CD8-positive, alpha-beta memory T cell (primary cell): Measurements from ENCODE around the gene CAMK2D. TPM values are rescaled to one million over a fixed set of nuclear protein-coding genes. Genes with fewer than 3 reads are reported as not detected.

Experiments
- CTCF ChIA-PET: fragments of 350-600 bp; sonication (Branson Sonifier 250); formaldehyde crosslinking; loops from one replicate; lab custom pipeline; 2021; ENCODE audit warnings: antibody characterized with exemption; lab: Charles Lee
- POLR2A ChIA-PET: fragments of 350-600 bp; sonication (Branson Sonifier 250); formaldehyde crosslinking; loops from one replicate; lab custom pipeline; 2021; ENCODE audit warnings: antibody characterized with exemption; lab: Charles Lee
- DNase-seq, 5 donors: peaks; one replicate each; pipeline versions ENCODE4 v3.0.0 to v3.0.0-alpha.2; 2020 to 2022; ENCODE audit warnings: mixed read lengths in 1 of 5
- H3K27ac ChIP-seq: one replicate; pipeline ENCODE4 v1.7.0; 2013; ENCODE audit warnings: low read depth, mild to moderate bottlenecking, low read length, moderate library complexity
- H3K27me3 ChIP-seq: 2 replicates; pipeline ENCODE4 v1.7.0; 2013; ENCODE audit warnings: low read length, mild to moderate bottlenecking; ENCODE audit not compliant: insufficient read depth, poor library complexity, severe bottlenecking
- H3K36me3 ChIP-seq: 2 replicates; pipeline ENCODE4 v1.7.0; 2013; ENCODE audit warnings: mild to moderate bottlenecking, low read length, moderate library complexity; ENCODE audit not compliant: insufficient read depth
- H3K4me1 ChIP-seq: 2 replicates; pipeline ENCODE4 v1.7.0; 2013; ENCODE audit warnings: mild to moderate bottlenecking, low read length, moderate library complexity; ENCODE audit not compliant: insufficient read depth
- H3K4me3 ChIP-seq: 2 replicates; pipeline ENCODE4 v1.7.0; 2013; ENCODE audit warnings: mild to moderate bottlenecking, low read length
- H3K9me3 ChIP-seq: 2 replicates; pipeline ENCODE4 v1.7.0; 2013; ENCODE audit warnings: mild to moderate bottlenecking, low read length
- H3K27ac Mint-ChIP-seq, 8 donors: one replicate each; pipeline ENCODE4 v1.8.0; 2020 to 2021; ENCODE audit warnings: mixed read lengths in 8 of 8, mild to moderate bottlenecking in 6 of 8, inconsistent platforms in 3 of 8, moderate library complexity in 3 of 8
- H3K27me3 Mint-ChIP-seq, 2 donors: one replicate each; pipeline ENCODE4 v1.8.0; 2020 to 2021; ENCODE audit warnings: mixed read lengths in 2 of 2, mild to moderate bottlenecking in 1 of 2, moderate library complexity in 1 of 2
- H3K36me3 Mint-ChIP-seq, 3 donors: one replicate each; pipeline ENCODE4 v1.8.0; 2020 to 2021; ENCODE audit warnings: mixed read lengths in 3 of 3, inconsistent platforms in 1 of 3, mild to moderate bottlenecking in 1 of 3
- H3K4me1 Mint-ChIP-seq, 3 donors: one replicate each; pipeline ENCODE4 v1.8.0; 2020 to 2021; ENCODE audit warnings: mixed read lengths in 3 of 3, inconsistent platforms in 1 of 3, mild to moderate bottlenecking in 1 of 3
- H3K4me3 Mint-ChIP-seq, 7 donors: one replicate each; pipeline ENCODE4 v1.8.0; 2020 to 2021; ENCODE audit warnings: mixed read lengths in 7 of 7, mild to moderate bottlenecking in 6 of 7, moderate library complexity in 4 of 7, inconsistent platforms in 2 of 7
- H3K9me3 Mint-ChIP-seq, 5 donors: one replicate each; pipeline ENCODE4 v1.8.0; 2020 to 2022; ENCODE audit warnings: mixed read lengths in 5 of 5, mild to moderate bottlenecking in 3 of 5, moderate library complexity in 2 of 5, inconsistent platforms in 1 of 5
- polyA plus RNA-seq: library from polyadenylated mRNA; unstranded; fragments of 300-500 nt; fragmentation: Illumina TruSeq; gene quantifications from one replicate; pipeline ENCODE4 v1.2.3, GENCODE V29; 2021
- total RNA-seq, 2 experiments: library from RNA; stranded (reverse); gene quantifications; one replicate each; pipeline ENCODE4 v1.2.3, GENCODE V29; 2021

The CAMK2D gene
- total and polyA plus RNA-seq, 3 experiments from 2014 or later: 19.6 to 57.6 (median 56.0) TPM

- peaks cover 36 to 70% (median 38%) of the 10 kb centered on the region in 3 donors for H3K36me3 Mint-ChIP-seq
- Histone ChIP-seq H3K27me3 (no peaks in the 10 kb centered on the region), H3K27ac (no peak overlapping the region), H3K4me1 (no peaks in the 10 kb centered on the region), H3K9me3 (no peaks in the 10 kb centered on the region), H3K4me3 (no peak overlapping the region), H3K36me3 (peaks cover 3% of the 10 kb centered on the region)
- H3K4me1 Mint-ChIP-seq: peaks cover 0 to 16% (median 3%) of the 10 kb centered on the region in 3 donors
- no peak overlapping the region for H3K27ac Mint-ChIP-seq
- no peaks in the 10 kb centered on the region for H3K9me3 Mint-ChIP-seq
- CTCF ChIA-PET: no interaction called here
- DNase-seq: no peak
- POLR2A ChIA-PET: no interaction called here
- no peak overlapping the region for H3K4me3 Mint-ChIP-seq
- no peaks in the 10 kb centered on the region for H3K27me3 Mint-ChIP-seq
Observed at GRCh38 chr4:113499166-113499565, 262.4 kb downstream of the CAMK2D start.

- Mint-ChIP-seq H3K4me3 (no peak overlapping the region), H3K27ac (peak overlapping the region in 1 of 8 donors; percentile 38), H3K9me3 (no peaks in the 10 kb centered on the region), H3K27me3 (no peaks in the 10 kb centered on the region), H3K36me3 (peaks cover 28 to 58% (median 30%) of the 10 kb centered on the region in 3 donors), H3K4me1 (peaks cover 0 to 7% (median 2%) of the 10 kb centered on the region in 3 donors)
- POLR2A ChIA-PET: no interaction called here
- Histone ChIP-seq H3K36me3 (peaks cover 3% of the 10 kb centered on the region), H3K4me3 (no peak overlapping the region), H3K9me3 (no peaks in the 10 kb centered on the region), H3K4me1 (no peaks in the 10 kb centered on the region), H3K27me3 (no peaks in the 10 kb centered on the region), H3K27ac (no peak overlapping the region)
- no peak for DNase-seq
- CTCF ChIA-PET: no interaction called here
Observed at GRCh38 chr4:113497154-113497884, 264.2 kb downstream of the CAMK2D start.

GRCh38 chr4:113496698-113497097 lies 264.8 kb downstream of the CAMK2D start:
- Mint-ChIP-seq H3K27ac (no peak overlapping the region), H3K4me3 (no peak overlapping the region), H3K4me1 (peaks cover 0 to 5% (median 0%) of the 10 kb centered on the region in 3 donors), H3K36me3 (peaks cover 25 to 56% (median 27%) of the 10 kb centered on the region in 3 donors), H3K9me3 (no peaks in the 10 kb centered on the region), H3K27me3 (no peaks in the 10 kb centered on the region)
- no peak overlapping the region for H3K27ac ChIP-seq
- no peak overlapping the region for H3K4me3 ChIP-seq
- no peak for DNase-seq
- peaks cover 3% of the 10 kb centered on the region for H3K36me3 ChIP-seq
- no peaks in the 10 kb centered on the region for H3K9me3 ChIP-seq
- CTCF ChIA-PET: no interaction called here
- H3K4me1 ChIP-seq: no peaks in the 10 kb centered on the region
- H3K27me3 ChIP-seq: no peaks in the 10 kb centered on the region
- POLR2A ChIA-PET: no interaction called here

- H3K36me3 ChIP-seq: peaks cover 3% of the 10 kb centered on the region
- DNase-seq: no peak
- ChIA-PET CTCF (no interaction called here), POLR2A (interaction anchor here (0.6 kb wide), 1 partner anchor 29 kb away, joined by 3 read pairs; no protein-coding TSS in a partner anchor)
- Mint-ChIP-seq H3K36me3 (peaks cover 25 to 52% (median 27%) of the 10 kb centered on the region in 3 donors), H3K4me1 (peaks cover 0 to 5% (median 0%) of the 10 kb centered on the region in 3 donors), H3K27ac (no peak overlapping the region), H3K9me3 (no peaks in the 10 kb centered on the region), H3K4me3 (no peak overlapping the region), H3K27me3 (no peaks in the 10 kb centered on the region)
- H3K27ac ChIP-seq: no peak overlapping the region
- no peaks in the 10 kb centered on the region for H3K27me3 ChIP-seq
- H3K4me1 ChIP-seq: no peaks in the 10 kb centered on the region
- no peak overlapping the region for H3K4me3 ChIP-seq
- H3K9me3 ChIP-seq: no peaks in the 10 kb centered on the region
Observed at GRCh38 chr4:113495790-113496189, 265.7 kb downstream of the CAMK2D start.

GRCh38 chr4:113483131-113483530 lies 278.4 kb downstream of the CAMK2D start:
- Mint-ChIP-seq H3K27ac (no peak overlapping the region), H3K4me1 (peaks cover 0 to 2% (median 0%) of the 10 kb centered on the region in 3 donors), H3K9me3 (peaks cover 0 to 5% (median 1%) of the 10 kb centered on the region in 5 donors), H3K4me3 (no peak overlapping the region), H3K27me3 (no peaks in the 10 kb centered on the region), H3K36me3 (peaks cover 21 to 43% (median 37%) of the 10 kb centered on the region in 3 donors)
- Histone ChIP-seq H3K4me3 (no peak overlapping the region), H3K27ac (no peak overlapping the region), H3K27me3 (no peaks in the 10 kb centered on the region), H3K36me3 (no peaks in the 10 kb centered on the region), H3K9me3 (no peaks in the 10 kb centered on the region), H3K4me1 (no peaks in the 10 kb centered on the region)
- ChIA-PET CTCF (no interaction called here), POLR2A (no interaction called here)
- no peak for DNase-seq

GRCh38 chr4:113482325-113482724 lies 279.2 kb downstream of the CAMK2D start:
- H3K27me3 ChIP-seq: no peaks in the 10 kb centered on the region
- Mint-ChIP-seq H3K4me1 (peaks cover 0 to 2% (median 0%) of the 10 kb centered on the region in 3 donors), H3K4me3 (no peak overlapping the region), H3K9me3 (peaks cover 0 to 7% (median 2%) of the 10 kb centered on the region in 5 donors), H3K36me3 (peaks cover 21 to 46% (median 44%) of the 10 kb centered on the region in 3 donors), H3K27ac (peak overlapping the region in 1 of 8 donors; percentile 2), H3K27me3 (no peaks in the 10 kb centered on the region)
- no peak overlapping the region for H3K4me3 ChIP-seq
- no peaks in the 10 kb centered on the region for H3K9me3 ChIP-seq
- H3K4me1 ChIP-seq: no peaks in the 10 kb centered on the region
- ChIA-PET POLR2A (no interaction called here), CTCF (no interaction called here)
- H3K27ac ChIP-seq: no peak overlapping the region
- DNase-seq: no peak
- no peaks in the 10 kb centered on the region for H3K36me3 ChIP-seq

GRCh38 chr4:113481820-113482219 lies 279.7 kb downstream of the CAMK2D start:
- peaks cover 0 to 8% (median 4%) of the 10 kb centered on the region in 5 donors for H3K9me3 Mint-ChIP-seq
- H3K4me1 Mint-ChIP-seq: peaks cover 0 to 2% (median 0%) of the 10 kb centered on the region in 3 donors
- Histone ChIP-seq H3K27me3 (no peaks in the 10 kb centered on the region), H3K27ac (no peak overlapping the region), H3K4me1 (no peaks in the 10 kb centered on the region), H3K4me3 (no peak overlapping the region), H3K9me3 (peaks cover 3% of the 10 kb centered on the region), H3K36me3 (no peaks in the 10 kb centered on the region)
- ChIA-PET CTCF (no interaction called here), POLR2A (no interaction called here)
- no peaks in the 10 kb centered on the region for H3K27me3 Mint-ChIP-seq
- H3K4me3 Mint-ChIP-seq: no peak overlapping the region
- peaks cover 23 to 49% (median 46%) of the 10 kb centered on the region in 3 donors for H3K36me3 Mint-ChIP-seq
- H3K27ac Mint-ChIP-seq: no peak overlapping the region
- DNase-seq: no peak

GRCh38 chr4:113480109-113480508 lies 281.4 kb downstream of the CAMK2D start:
- Histone ChIP-seq H3K4me3 (no peak overlapping the region), H3K4me1 (no peaks in the 10 kb centered on the region), H3K27ac (no peak overlapping the region), H3K36me3 (no peaks in the 10 kb centered on the region), H3K27me3 (no peaks in the 10 kb centered on the region), H3K9me3 (peaks cover 4% of the 10 kb centered on the region)
- Mint-ChIP-seq H3K4me3 (no peak overlapping the region), H3K27ac (no peak overlapping the region), H3K27me3 (no peaks in the 10 kb centered on the region), H3K36me3 (peaks cover 23 to 60% (median 56%) of the 10 kb centered on the region in 3 donors), H3K9me3 (peaks cover 0 to 12% (median 8%) of the 10 kb centered on the region in 5 donors), H3K4me1 (peaks cover 0 to 2% (median 0%) of the 10 kb centered on the region in 3 donors)
- ChIA-PET CTCF (no interaction called here), POLR2A (no interaction called here)
- DNase-seq: no peak
